Measurements from ENCODE around the gene GATM.

The GATM gene

DNA sequence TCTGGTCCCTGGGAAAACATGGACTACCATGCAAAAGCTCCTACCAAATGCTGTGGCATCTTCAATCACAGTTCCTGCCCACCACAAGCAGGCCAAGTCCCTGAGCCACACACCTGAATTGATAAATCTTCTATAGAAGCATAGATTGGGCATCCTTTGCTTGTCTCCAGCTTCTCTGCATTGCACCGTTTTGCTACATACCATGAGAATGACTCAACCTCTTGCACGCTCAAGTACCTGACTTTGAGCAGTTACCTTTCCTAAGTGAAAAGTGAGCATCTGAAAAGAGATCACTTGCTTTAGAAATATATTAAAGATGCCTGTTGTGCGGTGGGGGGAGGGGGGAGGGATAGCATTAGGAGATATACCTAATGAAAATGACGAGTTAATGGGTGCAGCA, 31.3 kb downstream of the GATM start:
- no peaks in the 10 kb centered on the region for H3K79me2 ChIP-seq (ENCODE audit: control insufficient read depth, insufficient read depth, low read length)
- H3K4me1 ChIP-seq (ENCODE audit: control insufficient read depth, low read depth, low read length) = no peaks in the 10 kb centered on the region
- DNase-seq = peak; percentile 39
- no peak overlapping the region for H3K23ac ChIP-seq (ENCODE audit: low read length)
- H3K36me3 ChIP-seq (ENCODE audit: control insufficient read depth, insufficient read depth, low read length) = no peaks in the 10 kb centered on the region
- no CpG with 5 or more reads among the region's 4 CpGs for WGBS (ENCODE audit: extremely low coverage, insufficient coverage, low lambda C conversion rate)
- no peak overlapping the region for H3K9ac ChIP-seq (ENCODE audit: low read length)
- no peak overlapping the region for H2AK5ac ChIP-seq (ENCODE audit: low read length)
- no peak overlapping the region for H3K56ac ChIP-seq (ENCODE audit: low read length)
- no peak overlapping the region for H3K4me2 ChIP-seq (ENCODE audit: low read length)
- H2BK5ac ChIP-seq (ENCODE audit: low read length) = no peak overlapping the region
- H3K27me3 ChIP-seq (ENCODE audit: insufficient read depth, low read length, poor library complexity) = no peaks in the 10 kb centered on the region
- H2BK15ac ChIP-seq (replicated peaks; ENCODE audit: low read depth) = no peak overlapping the region
- no peak overlapping the region for H3K27ac ChIP-seq (ENCODE audit: low read depth, low read length)
- no peak overlapping the region for H2BK120ac ChIP-seq (ENCODE audit: low read depth, low read length)
- no peak overlapping the region for H4K5ac ChIP-seq (ENCODE audit: low read length)
- no peak overlapping the region for H3K4me3 ChIP-seq (ENCODE audit: low read length)
- H3K4ac ChIP-seq (ENCODE audit: low read depth, low read length) = no peak overlapping the region
- no peak overlapping the region for H4K8ac ChIP-seq (ENCODE audit: low read depth, low read length)
- no peaks in the 10 kb centered on the region for H3K79me1 ChIP-seq (ENCODE audit: low read length)
- H3K18ac ChIP-seq (ENCODE audit: low read length) = no peak overlapping the region

DNA sequence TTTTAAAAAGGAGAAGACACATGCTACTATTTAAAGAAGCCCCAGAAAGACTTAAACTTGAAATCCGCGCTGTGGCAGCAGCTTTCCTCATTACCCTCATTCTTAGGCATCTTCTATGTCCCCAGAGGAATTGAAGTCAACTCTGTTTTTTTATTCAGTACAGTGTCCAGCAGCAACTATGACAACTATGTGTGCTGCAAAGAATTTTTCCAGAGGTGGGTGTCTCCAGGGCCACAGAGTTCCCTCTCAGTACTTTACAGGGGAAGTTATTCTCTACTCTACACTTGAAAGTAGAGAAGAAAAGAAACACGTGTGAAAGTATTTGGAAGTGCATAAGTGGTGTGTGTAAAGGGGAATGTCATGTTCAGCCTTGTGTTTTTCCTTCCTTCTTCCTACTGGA, 32.0 kb downstream of the GATM start:
- WGBS (ENCODE audit: extremely low coverage, insufficient coverage, low lambda C conversion rate) = no CpG with 5 or more reads among the region's 3 CpGs
- H3K27me3 ChIP-seq (ENCODE audit: insufficient read depth, low read length, poor library complexity) = no peaks in the 10 kb centered on the region
- no peak overlapping the region for H4K8ac ChIP-seq (ENCODE audit: low read depth, low read length)
- H3K4me3 ChIP-seq (ENCODE audit: low read length) = no peak overlapping the region
- no peak overlapping the region for H3K9ac ChIP-seq (ENCODE audit: low read length)
- H2BK120ac ChIP-seq (ENCODE audit: low read depth, low read length) = no peak overlapping the region
- DNase-seq = no peak
- H3K18ac ChIP-seq (ENCODE audit: low read length) = no peak overlapping the region
- H3K4ac ChIP-seq (ENCODE audit: low read depth, low read length) = no peak overlapping the region
- no peaks in the 10 kb centered on the region for H3K36me3 ChIP-seq (ENCODE audit: control insufficient read depth, insufficient read depth, low read length)
- H4K5ac ChIP-seq (ENCODE audit: low read length) = no peak overlapping the region
- no peaks in the 10 kb centered on the region for H3K4me1 ChIP-seq (ENCODE audit: control insufficient read depth, low read depth, low read length)
- no peak overlapping the region for H3K4me2 ChIP-seq (ENCODE audit: low read length)
- H3K23ac ChIP-seq (ENCODE audit: low read length) = no peak overlapping the region
- no peak overlapping the region for H3K56ac ChIP-seq (ENCODE audit: low read length)
- no peak overlapping the region for H2BK5ac ChIP-seq (ENCODE audit: low read length)
- no peak overlapping the region for H2BK15ac ChIP-seq (replicated peaks; ENCODE audit: low read depth)
- no peak overlapping the region for H3K27ac ChIP-seq (ENCODE audit: low read depth, low read length)
- H3K79me1 ChIP-seq (ENCODE audit: low read length) = no peaks in the 10 kb centered on the region
- no peaks in the 10 kb centered on the region for H3K79me2 ChIP-seq (ENCODE audit: control insufficient read depth, insufficient read depth, low read length)
- no peak overlapping the region for H2AK5ac ChIP-seq (ENCODE audit: low read length)

DNA sequence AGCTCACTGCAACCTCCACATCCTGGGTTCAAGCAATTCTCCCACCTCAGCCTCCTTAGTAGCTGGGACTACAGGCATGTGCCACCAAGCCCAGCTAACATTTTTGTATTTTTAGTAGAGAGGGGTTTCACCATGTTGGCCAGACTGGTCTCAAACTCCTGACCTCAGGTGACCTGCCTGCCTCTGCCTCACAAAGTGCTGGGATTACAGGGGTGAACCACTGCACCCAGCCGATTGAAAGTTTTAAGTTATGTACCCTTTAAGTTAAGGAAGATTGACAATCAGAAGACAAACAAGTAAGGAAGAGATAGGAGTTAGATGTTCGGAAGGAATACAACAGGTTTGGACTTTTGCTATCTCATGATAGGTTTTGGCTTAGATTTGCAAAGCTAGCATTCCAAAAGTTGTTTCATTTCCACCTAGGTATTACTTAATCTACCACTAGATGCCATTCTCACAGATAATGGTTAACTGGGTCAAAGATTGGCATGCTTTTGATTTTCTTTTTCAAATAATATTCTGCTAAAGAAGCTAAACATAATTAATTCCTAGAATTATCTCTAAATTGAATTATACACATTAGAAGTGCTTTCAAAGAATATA, 35.0 kb downstream of the GATM start:
- H3K4me3 ChIP-seq (ENCODE audit: low read length) = no peak overlapping the region
- H4K5ac ChIP-seq (ENCODE audit: low read length) = no peak overlapping the region
- H2BK15ac ChIP-seq (replicated peaks; ENCODE audit: low read depth) = no peak overlapping the region

DNA sequence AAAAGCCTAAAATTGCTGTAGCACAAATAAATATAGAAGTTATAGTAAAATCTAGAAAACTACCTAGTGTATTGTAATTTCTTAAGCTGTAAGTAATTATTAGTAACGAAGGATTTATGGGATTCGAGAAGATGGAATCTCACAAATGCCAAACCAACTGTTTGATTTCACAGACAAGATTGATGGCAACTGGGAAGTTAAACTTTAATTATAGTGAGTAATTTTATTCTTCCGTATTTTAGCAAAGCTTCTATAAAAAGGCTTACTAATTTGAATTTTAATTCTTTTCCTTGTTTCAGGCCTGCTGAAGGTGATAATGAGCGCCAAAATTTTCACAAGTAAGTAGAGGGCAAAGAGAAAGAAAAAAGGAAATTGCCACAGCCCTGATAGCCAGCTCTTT, 36.6 kb downstream of the GATM start:
- H2BK15ac ChIP-seq (replicated peaks; ENCODE audit: low read depth) = no peak overlapping the region

More for the DNA sequence above, 35.0 kb downstream of the GATM start:
- no CpG with 5 or more reads among the region's 2 CpGs for WGBS (ENCODE audit: extremely low coverage, insufficient coverage, low lambda C conversion rate)
- H3K9ac ChIP-seq (ENCODE audit: low read length) = no peak overlapping the region
- H4K8ac ChIP-seq (ENCODE audit: low read depth, low read length) = no peak overlapping the region
- no peak overlapping the region for H3K4ac ChIP-seq (ENCODE audit: low read depth, low read length)
- H2AK5ac ChIP-seq (ENCODE audit: low read length) = no peak overlapping the region
- no peaks in the 10 kb centered on the region for H3K79me1 ChIP-seq (ENCODE audit: low read length)
- no peaks in the 10 kb centered on the region for H3K4me1 ChIP-seq (ENCODE audit: control insufficient read depth, low read depth, low read length)
- H3K18ac ChIP-seq (ENCODE audit: low read length) = no peak overlapping the region
- no peak overlapping the region for H2BK5ac ChIP-seq (ENCODE audit: low read length)
- H3K36me3 ChIP-seq (ENCODE audit: control insufficient read depth, insufficient read depth, low read length) = no peaks in the 10 kb centered on the region
- H3K27ac ChIP-seq (ENCODE audit: low read depth, low read length) = no peak overlapping the region
- DNase-seq = no peak
- no peaks in the 10 kb centered on the region for H3K79me2 ChIP-seq (ENCODE audit: control insufficient read depth, insufficient read depth, low read length)
- H3K27me3 ChIP-seq (ENCODE audit: insufficient read depth, low read length, poor library complexity) = no peaks in the 10 kb centered on the region
- H3K4me2 ChIP-seq (ENCODE audit: low read length) = no peak overlapping the region
- H3K56ac ChIP-seq (ENCODE audit: low read length) = no peak overlapping the region
- H3K23ac ChIP-seq (ENCODE audit: low read length) = no peak overlapping the region
- H2BK120ac ChIP-seq (ENCODE audit: low read depth, low read length) = no peak overlapping the region

DNA sequence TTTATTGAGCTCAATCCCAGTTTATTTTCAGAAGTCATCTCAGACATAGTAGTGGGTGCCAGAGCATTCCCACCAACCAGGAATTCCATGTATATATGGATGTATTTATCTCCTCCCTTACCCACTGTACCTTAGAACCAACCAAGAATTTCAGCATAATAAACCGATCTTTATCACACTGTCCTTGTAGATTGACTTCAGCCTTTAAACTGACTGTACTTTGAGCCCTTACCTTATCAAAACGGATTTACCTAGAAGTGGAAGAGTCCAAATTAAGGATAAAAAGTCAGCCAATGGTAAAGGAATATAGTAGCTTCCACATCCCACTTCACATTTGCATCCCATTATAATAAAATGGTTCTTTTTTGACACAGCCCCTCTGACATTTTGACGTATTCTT, 37.9 kb downstream of the GATM start:
- Histone ChIP-seq H2BK5ac (ENCODE audit: low read length) (no peak overlapping the region), H2AK5ac (ENCODE audit: low read length) (no peak overlapping the region), H3K27ac (ENCODE audit: low read depth, low read length) (no peak overlapping the region), H3K4me1 (ENCODE audit: control insufficient read depth, low read depth, low read length) (no peaks in the 10 kb centered on the region), H3K56ac (ENCODE audit: low read length) (no peak overlapping the region), H3K9ac (ENCODE audit: low read length) (no peak overlapping the region), H2BK120ac (ENCODE audit: low read depth, low read length) (no peak overlapping the region), H3K4me2 (ENCODE audit: low read length) (no peak overlapping the region), H3K27me3 (ENCODE audit: insufficient read depth, low read length, poor library complexity) (no peaks in the 10 kb centered on the region), H4K5ac (ENCODE audit: low read length) (no peak overlapping the region), H2BK15ac (replicated peaks; ENCODE audit: low read depth) (peak overlapping the region; percentile 85), H3K79me1 (ENCODE audit: low read length) (no peaks in the 10 kb centered on the region), H3K4ac (ENCODE audit: low read depth, low read length) (no peak overlapping the region), H4K8ac (ENCODE audit: low read depth, low read length) (no peak overlapping the region), H3K23ac (ENCODE audit: low read length) (no peak overlapping the region), H3K79me2 (ENCODE audit: control insufficient read depth, insufficient read depth, low read length) (no peaks in the 10 kb centered on the region), H3K4me3 (ENCODE audit: low read length) (no peak overlapping the region), H3K36me3 (ENCODE audit: control insufficient read depth, insufficient read depth, low read length) (no peaks in the 10 kb centered on the region), H3K18ac (ENCODE audit: low read length) (no peak overlapping the region)
- DNase-seq = no peak
- WGBS (ENCODE audit: extremely low coverage, insufficient coverage, low lambda C conversion rate) = no CpG with 5 or more reads among the region's 3 CpGs

More for the DNA sequence above, 36.6 kb downstream of the GATM start:
- Histone ChIP-seq H3K27me3 (ENCODE audit: insufficient read depth, low read length, poor library complexity) (no peaks in the 10 kb centered on the region), H4K8ac (ENCODE audit: low read depth, low read length) (no peak overlapping the region), H3K4me2 (ENCODE audit: low read length) (no peak overlapping the region), H3K4me1 (ENCODE audit: control insufficient read depth, low read depth, low read length) (no peaks in the 10 kb centered on the region), H3K56ac (ENCODE audit: low read length) (no peak overlapping the region), H3K79me1 (ENCODE audit: low read length) (no peaks in the 10 kb centered on the region), H3K36me3 (ENCODE audit: control insufficient read depth, insufficient read depth, low read length) (no peaks in the 10 kb centered on the region), H3K4ac (ENCODE audit: low read depth, low read length) (no peak overlapping the region), H3K18ac (ENCODE audit: low read length) (no peak overlapping the region), H3K9ac (ENCODE audit: low read length) (no peak overlapping the region), H3K79me2 (ENCODE audit: control insufficient read depth, insufficient read depth, low read length) (no peaks in the 10 kb centered on the region), H3K4me3 (ENCODE audit: low read length) (no peak overlapping the region), H3K27ac (ENCODE audit: low read depth, low read length) (no peak overlapping the region), H2BK5ac (ENCODE audit: low read length) (no peak overlapping the region), H2BK120ac (ENCODE audit: low read depth, low read length) (no peak overlapping the region), H3K23ac (ENCODE audit: low read length) (no peak overlapping the region), H2AK5ac (ENCODE audit: low read length) (no peak overlapping the region), H4K5ac (ENCODE audit: low read length) (no peak overlapping the region)
- DNase-seq = no peak
- WGBS (ENCODE audit: extremely low coverage, insufficient coverage, low lambda C conversion rate) = 100% methylated on average over 2 of the region's 4 CpGs

DNA sequence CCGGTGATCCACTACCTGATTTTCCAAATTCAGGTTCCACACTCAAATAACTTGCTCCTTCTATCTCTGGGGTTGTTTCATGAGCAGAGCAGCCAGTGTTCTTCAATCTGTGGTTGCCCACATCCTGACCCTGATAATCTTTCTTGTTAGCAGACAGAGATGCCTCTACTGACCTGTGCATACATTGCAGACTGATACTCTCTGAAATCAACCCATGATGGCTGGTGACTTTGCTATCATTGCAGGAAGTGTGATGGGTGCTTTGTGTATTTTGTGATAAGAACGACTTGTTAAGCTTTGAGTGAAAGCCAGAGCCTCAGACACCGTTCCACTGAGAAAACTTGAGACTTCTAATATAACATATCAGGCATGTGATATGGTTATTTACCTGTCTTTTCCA, 39.9 kb downstream of the GATM start:
- no peak overlapping the region for H3K4ac ChIP-seq (ENCODE audit: low read depth, low read length)
- DNase-seq = peak; percentile 44
- H3K27me3 ChIP-seq (ENCODE audit: insufficient read depth, low read length, poor library complexity) = no peaks in the 10 kb centered on the region
- no peak overlapping the region for H2BK15ac ChIP-seq (replicated peaks; ENCODE audit: low read depth)
- H4K5ac ChIP-seq (ENCODE audit: low read length) = no peak overlapping the region
- WGBS (ENCODE audit: extremely low coverage, insufficient coverage, low lambda C conversion rate) = no CpG with 5 or more reads among the region's 3 CpGs
- H3K4me3 ChIP-seq (ENCODE audit: low read length) = no peak overlapping the region
- H3K18ac ChIP-seq (ENCODE audit: low read length) = no peak overlapping the region
- H4K8ac ChIP-seq (ENCODE audit: low read depth, low read length) = no peak overlapping the region
- H2AK5ac ChIP-seq (ENCODE audit: low read length) = no peak overlapping the region
- H3K9ac ChIP-seq (ENCODE audit: low read length) = no peak overlapping the region
- no peaks in the 10 kb centered on the region for H3K79me2 ChIP-seq (ENCODE audit: control insufficient read depth, insufficient read depth, low read length)
- H2BK5ac ChIP-seq (ENCODE audit: low read length) = no peak overlapping the region
- H3K4me2 ChIP-seq (ENCODE audit: low read length) = no peak overlapping the region
- no peak overlapping the region for H2BK120ac ChIP-seq (ENCODE audit: low read depth, low read length)
- no peaks in the 10 kb centered on the region for H3K79me1 ChIP-seq (ENCODE audit: low read length)
- no peaks in the 10 kb centered on the region for H3K36me3 ChIP-seq (ENCODE audit: control insufficient read depth, insufficient read depth, low read length)
- no peaks in the 10 kb centered on the region for H3K4me1 ChIP-seq (ENCODE audit: control insufficient read depth, low read depth, low read length)
- no peak overlapping the region for H3K56ac ChIP-seq (ENCODE audit: low read length)
- H3K23ac ChIP-seq (ENCODE audit: low read length) = no peak overlapping the region
- H3K27ac ChIP-seq (ENCODE audit: low read depth, low read length) = no peak overlapping the region

Data from mesendoderm (in vitro differentiated cells).